ENCODE measurements around the gene LYRM4. TPM values are rescaled to one million over a fixed set of nuclear protein-coding genes. Genes with fewer than 3 reads are reported as not detected.

The LYRM4 gene
- total RNA-seq, 1 donor from 2014 or later: 39.3 TPM

- no peak for DNase-seq (ENCODE audit: low read depth, low spot score)
- Mint-ChIP-seq H3K4me3 (no peak overlapping the region), H3K4me1 (peaks cover 9% of the 10 kb centered on the region), H3K36me3 (ENCODE audit: low read depth) (peaks cover 2% of the 10 kb centered on the region), H3K27me3 (ENCODE audit: low read depth) (no peaks in the 10 kb centered on the region), H3K27ac (ENCODE audit: unreplicated experiment) (no peak overlapping the region), H3K9me3 (no peaks in the 10 kb centered on the region)
- no peak for TF ChIP-seq CTCF (conservative IDR thresholded peaks at IDR 0.05)
Measured at GRCh38 chr6:5280920-5281319, 20.2 kb upstream of the LYRM4 start.

GRCh38 chr6:5279891-5280338 lies 19.2 kb upstream of the LYRM4 start:
- H3K4me3 Mint-ChIP-seq: no peak overlapping the region
- H3K9me3 Mint-ChIP-seq: no peaks in the 10 kb centered on the region
- no peak overlapping the region for H3K27ac Mint-ChIP-seq (ENCODE audit: unreplicated experiment)
- no peaks in the 10 kb centered on the region for H3K27me3 Mint-ChIP-seq (ENCODE audit: low read depth)
- DNase-seq (ENCODE audit: low read depth, low spot score): no peak
- H3K4me1 Mint-ChIP-seq: peaks cover 9% of the 10 kb centered on the region
- no peak for TF ChIP-seq CTCF (conservative IDR thresholded peaks at IDR 0.05)
- peaks cover 2% of the 10 kb centered on the region for H3K36me3 Mint-ChIP-seq (ENCODE audit: low read depth)

- Mint-ChIP-seq H3K4me1 (peaks cover 9% of the 10 kb centered on the region), H3K36me3 (ENCODE audit: low read depth) (no peaks in the 10 kb centered on the region), H3K4me3 (no peak overlapping the region), H3K27me3 (ENCODE audit: low read depth) (no peaks in the 10 kb centered on the region), H3K27ac (ENCODE audit: unreplicated experiment) (peak overlapping the region; percentile 13), H3K9me3 (no peaks in the 10 kb centered on the region)
- no peak for TF ChIP-seq CTCF (conservative IDR thresholded peaks at IDR 0.05)
- no peak for DNase-seq (ENCODE audit: low read depth, low spot score)
Measured at GRCh38 chr6:5278565-5279120, 17.9 kb upstream of the LYRM4 start.

- Mint-ChIP-seq H3K9me3 (no peaks in the 10 kb centered on the region), H3K36me3 (ENCODE audit: low read depth) (no peaks in the 10 kb centered on the region), H3K4me3 (no peak overlapping the region), H3K27ac (ENCODE audit: unreplicated experiment) (no peak overlapping the region), H3K27me3 (ENCODE audit: low read depth) (no peaks in the 10 kb centered on the region), H3K4me1 (peaks cover 9% of the 10 kb centered on the region)
- no peak for TF ChIP-seq CTCF (conservative IDR thresholded peaks at IDR 0.05)
- DNase-seq (ENCODE audit: low read depth, low spot score): no peak
Measured at GRCh38 chr6:5278047-5278446, 17.3 kb upstream of the LYRM4 start.

GRCh38 chr6:5277589-5277988 lies 16.8 kb upstream of the LYRM4 start:
- Mint-ChIP-seq H3K27me3 (ENCODE audit: low read depth) (no peaks in the 10 kb centered on the region), H3K36me3 (ENCODE audit: low read depth) (no peaks in the 10 kb centered on the region), H3K9me3 (no peaks in the 10 kb centered on the region), H3K4me1 (peaks cover 9% of the 10 kb centered on the region), H3K4me3 (no peak overlapping the region), H3K27ac (ENCODE audit: unreplicated experiment) (no peak overlapping the region)
- TF ChIP-seq CTCF (conservative IDR thresholded peaks at IDR 0.05): no peak
- DNase-seq (ENCODE audit: low read depth, low spot score): no peak

All from neural crest cell (in vitro differentiated cells).